GM12874 (cell line): ENCODE results near the gene COL23A1.

Experiments
- TF ChIP-seq, protein P1 (sequence below): IDR thresholded peaks from 2 replicates; pipeline ENCODE4 v1.5.1; 2011; ENCODE audit warnings: low read depth, mild to moderate bottlenecking, control low read depth, low read length, moderate library complexity; ENCODE audit not compliant: insufficient read depth

COL23A1 gene

DNA sequence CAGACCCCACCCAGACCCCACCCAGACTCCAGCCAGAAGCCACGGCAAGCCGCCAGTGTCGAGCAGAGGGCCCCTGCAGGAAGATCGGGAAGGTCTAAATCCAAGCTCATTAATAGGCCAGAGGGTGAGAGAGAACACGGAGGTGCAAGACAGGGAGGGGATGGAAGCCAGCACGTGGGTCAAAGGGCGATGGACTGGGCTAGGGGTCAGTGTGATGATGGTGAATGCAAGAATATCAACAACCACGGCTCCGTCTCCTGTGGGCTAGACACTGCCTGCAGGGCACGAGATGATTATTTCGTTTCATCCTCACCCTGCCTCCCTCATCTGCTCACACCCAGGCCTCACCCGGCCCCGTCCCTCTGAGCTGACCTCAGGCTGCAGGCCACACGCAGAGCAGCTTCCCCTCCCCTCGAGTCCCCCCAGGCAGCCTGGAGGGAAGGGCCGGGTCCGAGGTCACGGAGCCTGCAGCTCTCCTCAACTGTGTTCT lies 122.0 kb downstream of the COL23A1 start:
- TF ChIP-seq, protein P1, sequence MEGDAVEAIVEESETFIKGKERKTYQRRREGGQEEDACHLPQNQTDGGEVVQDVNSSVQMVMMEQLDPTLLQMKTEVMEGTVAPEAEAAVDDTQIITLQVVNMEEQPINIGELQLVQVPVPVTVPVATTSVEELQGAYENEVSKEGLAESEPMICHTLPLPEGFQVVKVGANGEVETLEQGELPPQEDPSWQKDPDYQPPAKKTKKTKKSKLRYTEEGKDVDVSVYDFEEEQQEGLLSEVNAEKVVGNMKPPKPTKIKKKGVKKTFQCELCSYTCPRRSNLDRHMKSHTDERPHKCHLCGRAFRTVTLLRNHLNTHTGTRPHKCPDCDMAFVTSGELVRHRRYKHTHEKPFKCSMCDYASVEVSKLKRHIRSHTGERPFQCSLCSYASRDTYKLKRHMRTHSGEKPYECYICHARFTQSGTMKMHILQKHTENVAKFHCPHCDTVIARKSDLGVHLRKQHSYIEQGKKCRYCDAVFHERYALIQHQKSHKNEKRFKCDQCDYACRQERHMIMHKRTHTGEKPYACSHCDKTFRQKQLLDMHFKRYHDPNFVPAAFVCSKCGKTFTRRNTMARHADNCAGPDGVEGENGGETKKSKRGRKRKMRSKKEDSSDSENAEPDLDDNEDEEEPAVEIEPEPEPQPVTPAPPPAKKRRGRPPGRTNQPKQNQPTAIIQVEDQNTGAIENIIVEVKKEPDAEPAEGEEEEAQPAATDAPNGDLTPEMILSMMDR = no peak

GRCh38 chr5:178467568-178468195 lies 122.5 kb downstream of the COL23A1 start:
- TF ChIP-seq, protein P1 = no peak

GRCh38 chr5:178467205-178467567 lies 123.0 kb downstream of the COL23A1 start:
- TF ChIP-seq, protein P1 = no peak

GRCh38 chr5:178466342-178466741 lies 123.9 kb downstream of the COL23A1 start:
- TF ChIP-seq, protein P1 = no peak

GRCh38 chr5:178465861-178466288 lies 124.3 kb downstream of the COL23A1 start:
- TF ChIP-seq, protein P1 = no peak

GRCh38 chr5:178465228-178465860 lies 124.8 kb downstream of the COL23A1 start:
- TF ChIP-seq, protein P1 = no peak

GRCh38 chr5:178464431-178465048 lies 125.7 kb downstream of the COL23A1 start:
- TF ChIP-seq, protein P1 = no peak
